ENCODE measurements around the gene MAPK1. TPM values are rescaled to one million over a fixed set of nuclear protein-coding genes. Genes with fewer than 3 reads are reported as not detected.
"Not testable (repeated sequence)": the region's sequence is repeated elsewhere in the genome, so short reads cannot be mapped to it uniquely, and the experiment has no call there.

The MAPK1 gene
- total RNA-seq, 1 donor from 2014 or later: 119 TPM

GRCh38 chr22:21816472-21816786 lies 51.0 kb downstream of the MAPK1 start:
- peak overlapping the region; percentile 97 for H3K27ac Mint-ChIP-seq (ENCODE audit: unreplicated experiment)
- H3K27me3 Mint-ChIP-seq (ENCODE audit: unreplicated experiment): peaks cover 5% of the 10 kb centered on the region

DNA sequence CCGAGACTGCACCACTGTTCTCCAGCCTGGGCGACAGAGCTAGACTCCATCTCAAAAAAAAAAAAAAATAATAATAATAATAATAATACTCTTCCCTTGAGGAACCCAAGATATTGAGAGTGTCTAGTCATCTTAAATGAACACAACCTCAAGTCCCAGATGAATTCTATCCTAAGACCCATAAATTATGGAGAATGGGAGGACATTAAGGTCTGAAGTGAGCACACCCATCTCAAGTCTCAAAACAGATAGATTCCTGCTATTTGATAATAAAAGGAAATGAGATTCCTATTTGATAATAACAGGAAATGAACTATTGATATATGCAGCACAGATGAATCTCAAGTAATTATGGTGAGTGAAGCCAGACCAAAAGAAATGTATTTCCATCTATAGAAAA lies 51.5 kb downstream of the MAPK1 start:
- Mint-ChIP-seq H3K4me1 (ENCODE audit: unreplicated experiment) (peaks cover 33% of the 10 kb centered on the region), H3K9me3 (ENCODE audit: unreplicated experiment) (no peaks in the 10 kb centered on the region), H3K36me3 (ENCODE audit: low read depth, unreplicated experiment) (peaks cover 4% of the 10 kb centered on the region), H3K4me3 (ENCODE audit: unreplicated experiment) (no peak overlapping the region), H3K27ac (ENCODE audit: unreplicated experiment) (peak overlapping the region; percentile 97), H3K27me3 (ENCODE audit: unreplicated experiment) (peaks cover 5% of the 10 kb centered on the region)
- TF ChIP-seq CTCF (IDR thresholded peaks at IDR 0.05; ENCODE audit: unreplicated experiment): no peak
- DNase-seq (ENCODE audit: low spot score): no peak

More at GRCh38 chr22:21816472-21816786, 51.0 kb downstream of the MAPK1 start:
- H3K36me3 Mint-ChIP-seq (ENCODE audit: low read depth, unreplicated experiment): peaks cover 4% of the 10 kb centered on the region
- H3K9me3 Mint-ChIP-seq (ENCODE audit: unreplicated experiment): no peaks in the 10 kb centered on the region
- TF ChIP-seq CTCF (IDR thresholded peaks at IDR 0.05; ENCODE audit: unreplicated experiment): no peak
- DNase-seq (ENCODE audit: low spot score): no peak
- H3K4me3 Mint-ChIP-seq (ENCODE audit: unreplicated experiment): no peak overlapping the region
- peaks cover 33% of the 10 kb centered on the region for H3K4me1 Mint-ChIP-seq (ENCODE audit: unreplicated experiment)

GRCh38 chr22:21815357-21815756 lies 52.1 kb downstream of the MAPK1 start:
- no peak for TF ChIP-seq CTCF (IDR thresholded peaks at IDR 0.05; ENCODE audit: unreplicated experiment)
- H3K27ac Mint-ChIP-seq (ENCODE audit: unreplicated experiment): peak overlapping the region; percentile 36
- peaks cover 5% of the 10 kb centered on the region for H3K27me3 Mint-ChIP-seq (ENCODE audit: unreplicated experiment)
- H3K9me3 Mint-ChIP-seq (ENCODE audit: unreplicated experiment): no peaks in the 10 kb centered on the region
- H3K36me3 Mint-ChIP-seq (ENCODE audit: low read depth, unreplicated experiment): peaks cover 4% of the 10 kb centered on the region
- H3K4me1 Mint-ChIP-seq (ENCODE audit: unreplicated experiment): peaks cover 33% of the 10 kb centered on the region
- H3K4me3 Mint-ChIP-seq (ENCODE audit: unreplicated experiment): no peak overlapping the region
- DNase-seq (ENCODE audit: low spot score): no peak

DNA sequence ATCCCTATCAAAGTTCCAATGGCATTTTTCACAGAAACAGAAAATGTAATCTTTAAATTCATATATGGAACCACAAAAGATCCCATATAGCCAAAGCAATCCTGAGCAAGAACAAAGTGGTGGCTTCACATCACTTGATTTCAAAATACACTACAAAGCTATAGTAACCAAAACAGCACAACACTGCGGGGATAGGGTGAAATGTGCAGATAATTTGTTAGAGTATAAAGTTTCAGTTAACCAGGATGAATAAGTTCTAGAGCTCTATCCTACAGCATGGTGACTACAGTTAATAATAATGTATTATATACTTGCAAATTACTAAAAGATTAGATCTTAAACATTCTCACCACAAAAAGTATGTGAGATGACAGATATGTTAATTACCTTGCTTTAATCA lies 55.5 kb downstream of the MAPK1 start:
- Mint-ChIP-seq H3K9me3 (ENCODE audit: unreplicated experiment) (no peaks in the 10 kb centered on the region), H3K4me3 (ENCODE audit: unreplicated experiment) (no peak overlapping the region), H3K27ac (ENCODE audit: unreplicated experiment) (no peak overlapping the region), H3K4me1 (ENCODE audit: unreplicated experiment) (peaks cover 12% of the 10 kb centered on the region), H3K36me3 (ENCODE audit: low read depth, unreplicated experiment) (peaks cover 4% of the 10 kb centered on the region), H3K27me3 (ENCODE audit: unreplicated experiment) (no peaks in the 10 kb centered on the region)
- no peak for TF ChIP-seq CTCF (IDR thresholded peaks at IDR 0.05; ENCODE audit: unreplicated experiment)
- no peak for DNase-seq (ENCODE audit: low spot score)

DNA sequence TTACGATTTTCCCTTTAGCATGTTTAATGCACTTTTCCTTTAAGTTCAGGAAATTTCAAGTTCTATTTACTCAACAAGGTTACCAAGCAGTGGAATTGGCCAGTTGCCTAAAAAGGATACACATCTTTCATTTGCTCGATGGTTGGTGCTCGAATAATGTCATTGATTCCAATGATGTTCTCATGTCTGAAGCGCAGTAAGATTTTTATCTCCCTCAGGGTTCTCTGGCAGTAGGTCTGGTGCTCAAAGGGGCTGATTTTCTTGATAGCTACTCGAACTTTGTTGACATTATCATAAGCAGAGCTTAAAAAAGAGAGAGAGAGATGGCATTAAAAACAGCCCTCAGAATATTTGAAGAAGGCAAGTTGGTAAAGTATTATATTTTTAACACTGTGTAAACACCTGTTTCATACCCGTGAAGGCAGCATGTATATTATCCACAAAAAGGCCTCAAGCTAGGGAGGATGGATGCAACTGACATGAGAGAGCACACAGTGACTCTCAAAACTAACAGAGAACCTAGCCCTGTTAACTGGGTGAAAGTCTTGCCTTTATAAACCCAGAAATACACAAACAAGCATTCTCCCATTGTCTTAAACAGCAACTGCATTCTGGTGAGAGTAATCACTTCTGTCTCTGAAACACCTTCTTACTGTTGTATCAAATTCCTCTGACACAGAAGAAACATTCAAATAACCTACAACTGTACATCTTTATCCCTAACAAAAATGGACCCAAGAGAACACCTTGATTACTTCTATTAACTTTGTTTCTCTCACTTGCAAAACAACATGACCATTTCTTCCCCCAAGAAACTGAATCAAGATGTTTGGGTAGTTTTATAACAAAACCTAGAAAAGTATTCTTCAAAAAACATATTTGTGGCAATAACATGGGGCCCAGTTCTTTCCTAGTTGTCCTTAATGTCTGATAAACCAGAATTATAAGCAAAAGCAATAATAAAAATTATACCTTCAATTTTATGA lies 59.6 kb downstream of the MAPK1 start:
- H3K9me3 Mint-ChIP-seq (ENCODE audit: unreplicated experiment): no peaks in the 10 kb centered on the region
- H3K4me1 Mint-ChIP-seq (ENCODE audit: unreplicated experiment): peaks cover 2% of the 10 kb centered on the region
- H3K27ac Mint-ChIP-seq (ENCODE audit: unreplicated experiment): no peak overlapping the region
- no peaks in the 10 kb centered on the region for H3K27me3 Mint-ChIP-seq (ENCODE audit: unreplicated experiment)
- TF ChIP-seq CTCF (IDR thresholded peaks at IDR 0.05; ENCODE audit: unreplicated experiment): no peak
- DNase-seq (ENCODE audit: low spot score): no peak
- no peak overlapping the region for H3K4me3 Mint-ChIP-seq (ENCODE audit: unreplicated experiment)
- H3K36me3 Mint-ChIP-seq (ENCODE audit: low read depth, unreplicated experiment): peaks cover 20% of the 10 kb centered on the region

GRCh38 chr22:21805325-21805724 lies 62.1 kb downstream of the MAPK1 start:
- H3K36me3 Mint-ChIP-seq (ENCODE audit: low read depth, unreplicated experiment): peaks cover 33% of the 10 kb centered on the region
- H3K9me3 Mint-ChIP-seq (ENCODE audit: unreplicated experiment); H3K27me3 Mint-ChIP-seq (ENCODE audit: unreplicated experiment); H3K4me1 Mint-ChIP-seq (ENCODE audit: unreplicated experiment); H3K27ac Mint-ChIP-seq (ENCODE audit: unreplicated experiment); DNase-seq (ENCODE audit: low spot score): not testable (repeated sequence)
- H3K4me3 Mint-ChIP-seq (ENCODE audit: unreplicated experiment): peak overlapping the region; percentile 59
